HG02973 (cell line): ENCODE measurements around the gene SNRK.

Source experiments
- ATAC-seq: cut with Tn5 transposase; IDR thresholded peaks from one replicate; pipeline ENCODE4 v1.9.1; 2021; ENCODE audit warnings: moderate library complexity; ENCODE audit not compliant: unreplicated experiment

SNRK gene

GRCh38 chr3:43307649-43308048, 21.3 kb downstream of the SNRK start:
- ATAC-seq, result no peak

GRCh38 chr3:43309372-43310305, 23.3 kb downstream of the SNRK start:
- no peak for ATAC-seq

GRCh38 chr3:43316783-43317460, 30.6 kb downstream of the SNRK start:
- no peak for ATAC-seq

- no peak for ATAC-seq
Observed at GRCh38 chr3:43317461-43318316, 31.3 kb downstream of the SNRK start.

GRCh38 chr3:43319376-43319775, 33.0 kb downstream of the SNRK start:
- no peak for ATAC-seq

- no peak for ATAC-seq
Observed at GRCh38 chr3:43319794-43320193, 33.5 kb downstream of the SNRK start.

- ATAC-seq, result no peak
Observed at GRCh38 chr3:43320288-43320687, 33.9 kb downstream of the SNRK start.

GRCh38 chr3:43323541-43323940, 37.2 kb downstream of the SNRK start:
- ATAC-seq, result no peak

- no peak for ATAC-seq
Observed at GRCh38 chr3:43326891-43327581, 40.7 kb downstream of the SNRK start.

- ATAC-seq, result no peak
Observed at GRCh38 chr3:43327582-43327979, 41.2 kb downstream of the SNRK start.

- no peak for ATAC-seq
Observed at GRCh38 chr3:43328653-43329052, 42.3 kb downstream of the SNRK start.

GRCh38 chr3:43330981-43331380, 44.6 kb downstream of the SNRK start:
- no peak for ATAC-seq

- ATAC-seq, result no peak
Observed at GRCh38 chr3:43331381-43331780, 45.0 kb downstream of the SNRK start.

GRCh38 chr3:43334976-43335375, 48.6 kb downstream of the SNRK start:
- no peak for ATAC-seq

GRCh38 chr3:43335799-43336198, 49.5 kb downstream of the SNRK start:
- ATAC-seq, result no peak

- no peak for ATAC-seq
Observed at GRCh38 chr3:43338295-43338694, 52.0 kb downstream of the SNRK start.

GRCh38 chr3:43340403-43340802, 54.1 kb downstream of the SNRK start:
- no peak for ATAC-seq

GRCh38 chr3:43341788-43342187, 55.4 kb downstream of the SNRK start:
- no peak for ATAC-seq

GRCh38 chr3:43343185-43343584, 56.8 kb downstream of the SNRK start:
- ATAC-seq, result no peak

- ATAC-seq, result no peak
Observed at GRCh38 chr3:43343815-43344214, 57.5 kb downstream of the SNRK start.

- no peak for ATAC-seq
Observed at GRCh38 chr3:43344520-43344919, 58.2 kb downstream of the SNRK start.
